ENCODE measurements around the gene ZNF511.

Gene ZNF511

DNA sequence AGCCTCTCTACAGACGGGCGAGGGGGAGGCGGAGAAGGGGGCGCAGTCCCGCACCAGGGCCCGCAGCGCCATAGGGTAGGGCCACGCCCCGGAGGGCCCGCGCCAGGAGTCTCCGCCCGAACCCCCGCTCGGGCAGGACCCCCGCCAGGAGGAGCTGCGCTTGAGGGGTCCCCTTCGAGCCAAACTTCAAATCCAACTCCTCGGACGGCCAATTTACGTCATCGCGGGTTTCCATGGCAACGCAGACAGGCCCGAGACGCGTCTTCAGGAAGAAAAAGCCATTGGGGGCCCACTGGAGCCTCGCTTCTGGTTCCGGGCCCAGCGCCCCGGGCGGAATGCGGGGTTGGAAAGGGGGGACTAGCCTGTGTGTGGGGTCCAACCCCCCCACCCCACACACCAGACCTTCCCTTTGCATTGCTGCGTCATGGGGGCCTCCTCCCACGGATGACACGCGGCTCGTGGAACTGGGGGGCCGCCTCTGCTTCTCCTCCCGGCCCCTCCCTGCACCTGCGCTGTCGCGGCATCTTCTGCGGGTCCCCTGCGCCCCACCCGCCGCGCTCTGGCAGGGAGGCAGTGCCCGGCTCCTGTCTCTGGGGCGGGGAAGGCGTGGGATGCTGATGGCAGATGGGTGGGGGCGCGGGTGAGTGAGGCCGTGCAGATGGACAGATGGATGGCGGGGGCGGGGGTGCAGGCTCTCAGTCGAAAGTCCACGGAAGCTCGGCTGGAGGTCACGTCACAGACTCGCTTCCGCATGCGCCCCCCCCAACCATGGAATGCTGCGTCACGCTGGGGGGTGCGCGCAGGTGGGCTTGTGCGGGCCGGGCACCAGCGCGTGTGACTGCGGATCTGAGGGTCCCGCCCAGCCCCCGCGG, 26.8 kb downstream of the ZNF511 start:
- no peaks in the 10 kb centered on the region for H3K79me2 ChIP-seq (ENCODE audit: control insufficient read depth, low read length)
- H3F3A ChIP-seq (ENCODE audit: control insufficient read depth, insufficient read depth): no peaks in the 10 kb centered on the region
- H3K4me2 ChIP-seq (ENCODE audit: low read length): no peak overlapping the region
- H3K4me1 ChIP-seq (ENCODE audit: control insufficient read depth, low read length): no peaks in the 10 kb centered on the region
- TF ChIP-seq, protein P1, sequence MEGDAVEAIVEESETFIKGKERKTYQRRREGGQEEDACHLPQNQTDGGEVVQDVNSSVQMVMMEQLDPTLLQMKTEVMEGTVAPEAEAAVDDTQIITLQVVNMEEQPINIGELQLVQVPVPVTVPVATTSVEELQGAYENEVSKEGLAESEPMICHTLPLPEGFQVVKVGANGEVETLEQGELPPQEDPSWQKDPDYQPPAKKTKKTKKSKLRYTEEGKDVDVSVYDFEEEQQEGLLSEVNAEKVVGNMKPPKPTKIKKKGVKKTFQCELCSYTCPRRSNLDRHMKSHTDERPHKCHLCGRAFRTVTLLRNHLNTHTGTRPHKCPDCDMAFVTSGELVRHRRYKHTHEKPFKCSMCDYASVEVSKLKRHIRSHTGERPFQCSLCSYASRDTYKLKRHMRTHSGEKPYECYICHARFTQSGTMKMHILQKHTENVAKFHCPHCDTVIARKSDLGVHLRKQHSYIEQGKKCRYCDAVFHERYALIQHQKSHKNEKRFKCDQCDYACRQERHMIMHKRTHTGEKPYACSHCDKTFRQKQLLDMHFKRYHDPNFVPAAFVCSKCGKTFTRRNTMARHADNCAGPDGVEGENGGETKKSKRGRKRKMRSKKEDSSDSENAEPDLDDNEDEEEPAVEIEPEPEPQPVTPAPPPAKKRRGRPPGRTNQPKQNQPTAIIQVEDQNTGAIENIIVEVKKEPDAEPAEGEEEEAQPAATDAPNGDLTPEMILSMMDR (IDR thresholded peaks at IDR 0.05; ENCODE audit: low read depth, low read length, poor library complexity, severe bottlenecking): no peak
- no peak for TF ChIP-seq EZH2phosphoT487 (IDR thresholded peaks at IDR 0.05; ENCODE audit: borderline replicate concordance, low read length)
- no peak overlapping the region for H3K27ac ChIP-seq (ENCODE audit: low read depth, low read length)
- H3K9me3 ChIP-seq (ENCODE audit: control insufficient read depth, insufficient read depth, low read length): peaks cover 30% of the 10 kb centered on the region; the same call in 1 of the 2 replicates
- no peaks in the 10 kb centered on the region for H3K36me3 ChIP-seq (ENCODE audit: control insufficient read depth, low read length)
- no peaks in the 10 kb centered on the region for H4K20me1 ChIP-seq (ENCODE audit: control insufficient read depth, insufficient read depth, low read depth, low read length)
- H3K9me2 ChIP-seq (replicated peaks; ENCODE audit: control insufficient read depth, low read length): no peaks in the 10 kb centered on the region
- H3K27me3 ChIP-seq (ENCODE audit: control insufficient read depth, low read length): peaks cover 11% of the 10 kb centered on the region
- H3K4me3 ChIP-seq (ENCODE audit: low read length): no peak overlapping the region

- TF ChIP-seq, protein P1 (IDR thresholded peaks at IDR 0.05; ENCODE audit: low read depth, low read length, poor library complexity, severe bottlenecking): no peak
- no peak for TF ChIP-seq EZH2phosphoT487 (IDR thresholded peaks at IDR 0.05; ENCODE audit: borderline replicate concordance, low read length)
- Histone ChIP-seq H3K9me3 (ENCODE audit: control insufficient read depth, insufficient read depth, low read length) (peaks cover 30% of the 10 kb centered on the region; the same call in 1 of the 2 replicates), H3K36me3 (ENCODE audit: control insufficient read depth, low read length) (no peaks in the 10 kb centered on the region), H3K27ac (ENCODE audit: low read depth, low read length) (no peak overlapping the region), H3K4me2 (ENCODE audit: low read length) (no peak overlapping the region), H3K4me1 (ENCODE audit: control insufficient read depth, low read length) (no peaks in the 10 kb centered on the region), H3K4me3 (ENCODE audit: low read length) (no peak overlapping the region), H4K20me1 (ENCODE audit: control insufficient read depth, insufficient read depth, low read depth, low read length) (no peaks in the 10 kb centered on the region), H3K9me2 (replicated peaks; ENCODE audit: control insufficient read depth, low read length) (no peaks in the 10 kb centered on the region), H3F3A (ENCODE audit: control insufficient read depth, insufficient read depth) (no peaks in the 10 kb centered on the region), H3K27me3 (ENCODE audit: control insufficient read depth, low read length) (peaks cover 11% of the 10 kb centered on the region), H3K79me2 (ENCODE audit: control insufficient read depth, low read length) (no peaks in the 10 kb centered on the region)
These were observed 27.4 kb downstream of the ZNF511 start for GRCh38 chr10:133336118-133336576.

DNA sequence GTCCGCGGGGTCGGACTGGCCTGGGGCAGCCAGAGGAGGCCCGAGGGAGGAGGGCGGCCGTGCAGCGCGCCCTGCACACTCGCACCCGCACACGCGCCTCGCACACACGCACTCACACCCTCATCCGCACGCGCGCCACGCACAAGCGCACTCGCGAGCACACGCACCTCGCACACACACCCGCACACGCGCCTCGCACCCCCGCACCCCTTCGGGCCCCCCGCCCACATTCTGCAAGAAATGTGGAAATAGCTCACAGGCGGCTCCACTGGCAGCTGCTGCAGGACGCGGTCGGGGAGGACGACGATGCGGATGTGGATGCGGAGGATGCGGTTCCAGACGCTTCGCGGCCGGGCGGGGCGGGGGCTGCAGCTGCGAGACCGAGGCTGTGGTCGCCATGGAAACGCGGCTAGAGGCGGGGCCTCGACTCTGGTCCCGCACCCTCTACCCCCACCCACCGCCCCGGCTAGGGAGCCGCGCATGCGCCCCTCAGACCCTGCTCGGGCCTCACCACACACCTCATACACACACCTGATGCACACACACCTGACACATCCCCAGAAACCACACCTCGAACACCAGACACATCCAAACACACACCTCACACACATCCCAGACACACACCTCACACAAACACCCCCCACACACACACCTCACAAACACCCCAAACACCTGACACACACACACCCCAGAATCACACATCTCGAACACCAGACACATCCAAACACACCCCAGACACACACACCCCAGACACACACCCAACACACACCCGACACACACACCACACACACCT, 28.1 kb downstream of the ZNF511 start, which contains the start of gene CALY:
TSS of gene CALY (minus strand) at position 320 of the 793 bp plus-strand sequence. CDS start 7,907 bp downstream, outside the sequence.
- no peaks in the 10 kb centered on the region for H3K36me3 ChIP-seq (ENCODE audit: control insufficient read depth, low read length)
- peaks cover 9% of the 10 kb centered on the region for H3K27me3 ChIP-seq (ENCODE audit: control insufficient read depth, low read length)
- no peaks in the 10 kb centered on the region for H4K20me1 ChIP-seq (ENCODE audit: control insufficient read depth, insufficient read depth, low read depth, low read length)
- H3K4me2 ChIP-seq (ENCODE audit: low read length): no peak within 1 kb of the TSS
- no peaks in the 10 kb centered on the region for H3K9me2 ChIP-seq (replicated peaks; ENCODE audit: control insufficient read depth, low read length)
- no peak within 1 kb of the TSS for H3K4me3 ChIP-seq (ENCODE audit: low read length)
- H3K27ac ChIP-seq (ENCODE audit: low read depth, low read length): no peak within 1 kb of the TSS
- H3F3A ChIP-seq (ENCODE audit: control insufficient read depth, insufficient read depth): no peaks in the 10 kb centered on the region
- no peaks in the 10 kb centered on the region for H3K79me2 ChIP-seq (ENCODE audit: control insufficient read depth, low read length)
- H3K9me3 ChIP-seq (ENCODE audit: control insufficient read depth, insufficient read depth, low read length): peaks cover 30% of the 10 kb centered on the region; the same call in 1 of the 2 replicates
- no peak for TF ChIP-seq EZH2phosphoT487 (IDR thresholded peaks at IDR 0.05; ENCODE audit: borderline replicate concordance, low read length)
- TF ChIP-seq, protein P1 (IDR thresholded peaks at IDR 0.05; ENCODE audit: low read depth, low read length, poor library complexity, severe bottlenecking): no peak
- no peaks in the 10 kb centered on the region for H3K4me1 ChIP-seq (ENCODE audit: control insufficient read depth, low read length)

Measured in DOHH2 (cell line).